GM18502 (cell line): ENCODE data around the gene PLXNA2.

Experiments used
- ATAC-seq: cut with Tn5 transposase; IDR thresholded peaks from one replicate; pipeline ENCODE4 v1.9.1; 2021; ENCODE audit warnings: mild to moderate bottlenecking; ENCODE audit not compliant: unreplicated experiment, poor library complexity

PLXNA2 gene

DNA sequence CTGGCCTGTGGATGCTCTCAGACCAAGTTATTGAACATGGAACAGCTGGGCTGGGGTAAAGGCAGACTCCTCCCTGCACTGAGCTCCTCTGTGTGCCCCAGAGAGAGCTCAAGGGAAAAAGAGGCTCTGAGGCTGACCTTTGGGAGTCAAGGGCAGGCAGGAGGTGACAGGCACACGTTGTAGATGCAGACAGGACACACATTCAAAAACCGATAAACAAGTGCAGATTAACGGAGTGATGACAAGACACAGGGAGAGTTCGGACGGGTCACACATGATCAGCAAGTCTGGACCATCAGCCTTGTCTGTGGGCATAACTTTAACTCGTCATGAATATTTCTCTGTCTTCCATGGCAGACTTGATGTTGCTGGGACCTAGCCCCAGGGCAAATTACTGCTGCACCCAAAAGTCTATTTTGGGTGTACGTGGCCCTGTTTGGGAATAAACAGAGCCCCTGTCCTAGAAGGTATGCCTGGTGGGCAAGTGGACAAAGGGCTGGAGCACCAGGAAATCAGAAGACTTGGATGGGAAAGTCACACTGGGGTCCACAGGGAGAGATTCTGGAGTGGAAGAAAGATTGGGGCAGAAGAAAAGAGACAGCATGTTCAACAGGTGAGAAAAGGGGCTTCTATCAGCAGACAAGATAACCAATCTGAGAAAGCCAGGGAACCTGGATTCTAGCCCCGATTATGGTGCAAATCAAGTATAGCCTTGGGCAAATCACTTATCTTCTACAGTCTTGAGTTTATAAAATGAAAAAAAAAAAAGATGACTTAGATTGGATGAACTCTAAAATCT is 74.9 kb downstream of the PLXNA2 start:
- no peak for ATAC-seq

- ATAC-seq, result no peak
Observed at GRCh38 chr1:208167261-208167869, 76.8 kb downstream of the PLXNA2 start.

GRCh38 chr1:208166340-208167138 is 77.6 kb downstream of the PLXNA2 start:
- no peak for ATAC-seq

GRCh38 chr1:208165659-208166058 is 78.5 kb downstream of the PLXNA2 start:
- no peak for ATAC-seq

- no peak for ATAC-seq
Observed at GRCh38 chr1:208164609-208165008, 79.6 kb downstream of the PLXNA2 start.

DNA sequence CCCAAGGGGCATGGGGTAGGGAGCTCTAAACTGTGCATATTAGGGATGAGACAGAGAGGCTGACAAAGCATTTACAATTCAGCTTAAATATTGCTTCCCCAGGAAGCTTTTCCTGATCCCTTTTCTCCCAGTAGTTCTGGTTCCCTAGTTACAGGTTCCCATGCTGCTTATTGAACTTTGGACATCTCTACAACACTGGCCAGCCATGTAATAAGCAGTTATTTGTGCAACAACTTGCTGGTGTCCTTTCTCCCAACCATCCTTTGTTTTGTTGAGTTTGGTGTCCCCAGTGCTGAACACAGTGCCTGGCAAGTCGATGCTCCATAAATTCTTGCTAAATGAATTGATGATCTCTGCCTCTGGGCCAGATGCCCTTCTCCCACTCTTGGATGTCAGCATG is 80.6 kb downstream of the PLXNA2 start:
- no peak for ATAC-seq

DNA sequence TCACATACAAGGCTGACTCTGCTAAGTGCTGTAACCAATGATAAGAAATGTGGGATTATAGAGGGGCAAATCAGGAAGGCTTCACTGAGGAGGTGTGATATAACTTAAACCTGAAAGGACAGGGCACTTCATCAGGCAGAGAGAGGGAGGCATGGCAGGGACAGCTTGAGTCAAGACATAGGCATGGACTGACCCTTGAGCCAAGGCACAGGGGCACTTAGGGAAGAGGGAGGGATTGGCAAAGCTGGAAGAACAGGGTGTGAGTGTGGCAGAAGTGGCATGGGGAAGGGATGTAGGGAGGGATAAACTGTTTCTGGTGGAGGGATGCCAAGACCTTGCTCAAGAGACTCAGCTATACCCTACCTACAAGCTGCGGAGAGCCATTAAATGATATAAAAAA is 81.3 kb downstream of the PLXNA2 start:
- ATAC-seq, result no peak

DNA sequence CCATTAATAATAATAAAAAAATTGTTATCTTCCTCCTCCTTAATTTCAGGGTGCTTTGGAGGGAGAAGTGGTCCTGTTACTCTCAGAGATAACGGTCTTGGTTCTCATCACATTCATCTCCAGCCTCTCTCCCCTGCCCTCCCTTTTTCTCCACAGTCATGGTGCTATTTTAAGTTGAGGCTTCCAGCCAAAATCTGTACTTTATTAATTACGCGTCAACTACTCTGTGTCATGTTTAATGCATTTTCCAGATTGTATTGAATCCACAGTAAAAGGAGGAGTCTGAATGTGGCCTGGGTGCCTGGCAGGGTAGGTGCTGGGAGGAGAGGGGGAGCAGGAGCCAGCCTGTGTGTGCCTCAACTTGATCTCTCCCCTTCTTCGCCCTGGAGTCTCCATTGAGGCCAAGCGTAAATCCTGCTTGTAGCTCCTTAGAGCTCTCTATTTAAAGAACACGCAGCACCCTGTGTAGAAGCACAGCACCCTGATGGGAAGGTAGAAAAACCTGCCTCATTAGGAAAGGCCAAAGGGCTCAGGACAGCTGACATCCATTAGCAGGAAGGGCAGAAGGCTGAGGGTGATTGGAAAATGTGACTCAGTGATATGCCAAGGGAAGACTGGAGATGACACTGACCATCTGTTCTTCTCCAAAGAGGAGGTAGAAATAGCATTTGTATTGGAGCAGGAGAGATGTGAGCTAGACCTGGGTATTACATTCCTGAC is 82.4 kb downstream of the PLXNA2 start:
- ATAC-seq, result no peak

DNA sequence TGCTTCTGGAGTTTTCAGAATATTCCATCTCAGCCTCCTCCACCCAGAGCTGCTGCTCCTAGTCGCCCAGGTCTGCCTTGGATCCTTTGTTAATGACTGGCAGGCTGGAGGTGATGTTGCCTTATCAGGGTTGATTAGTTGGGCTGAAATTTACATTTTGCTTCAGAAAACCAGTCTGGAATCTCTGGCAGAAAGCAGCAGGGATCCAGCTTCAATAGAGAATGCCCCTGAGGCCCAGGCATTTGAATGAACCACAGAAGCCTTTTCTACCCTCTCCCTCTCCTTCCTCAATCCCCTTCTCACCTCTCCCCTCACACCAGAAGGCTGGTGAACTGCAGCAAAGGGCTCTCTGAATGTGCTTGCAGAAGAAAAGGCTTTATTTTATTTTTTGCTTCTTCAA is 83.2 kb downstream of the PLXNA2 start:
- ATAC-seq, result no peak

- ATAC-seq, result no peak
Observed at GRCh38 chr1:208160259-208160819, 83.8 kb downstream of the PLXNA2 start.

DNA sequence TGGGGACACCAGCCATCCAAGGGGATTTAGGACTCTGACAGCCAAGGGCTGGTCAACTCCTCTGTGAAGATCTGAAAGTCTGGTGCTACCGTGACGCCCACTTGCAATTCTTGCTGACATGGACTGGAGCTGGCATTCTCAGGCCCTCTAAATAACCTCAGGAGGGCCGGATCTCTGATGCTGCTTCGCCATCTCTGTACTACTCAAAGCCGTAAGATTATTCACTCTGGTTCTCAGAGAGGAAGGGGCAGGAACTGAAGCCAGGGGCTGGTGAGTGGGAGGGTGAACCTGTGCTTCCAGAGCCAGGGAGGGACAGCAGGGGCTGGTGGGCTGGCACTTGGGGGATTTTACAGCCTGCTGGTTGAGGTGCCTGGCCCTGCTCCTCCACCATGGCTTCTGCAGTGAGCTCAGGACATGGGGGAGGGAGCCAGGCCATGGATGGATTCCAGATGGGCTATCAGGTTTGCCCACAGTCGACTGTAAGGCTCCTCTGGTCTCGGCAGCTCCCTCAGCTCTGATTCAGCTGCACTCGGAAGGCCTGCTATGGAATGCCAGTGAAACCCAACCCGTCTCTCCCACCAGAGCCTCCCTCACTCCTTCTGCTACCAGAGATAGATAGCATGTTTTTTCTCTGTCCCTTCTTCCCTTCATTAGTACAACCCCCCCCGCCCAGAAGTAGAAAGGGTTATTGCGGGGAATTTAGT is 84.5 kb downstream of the PLXNA2 start:
- ATAC-seq, result no peak

GRCh38 chr1:208158640-208159554 is 85.3 kb downstream of the PLXNA2 start:
- no peak for ATAC-seq

DNA sequence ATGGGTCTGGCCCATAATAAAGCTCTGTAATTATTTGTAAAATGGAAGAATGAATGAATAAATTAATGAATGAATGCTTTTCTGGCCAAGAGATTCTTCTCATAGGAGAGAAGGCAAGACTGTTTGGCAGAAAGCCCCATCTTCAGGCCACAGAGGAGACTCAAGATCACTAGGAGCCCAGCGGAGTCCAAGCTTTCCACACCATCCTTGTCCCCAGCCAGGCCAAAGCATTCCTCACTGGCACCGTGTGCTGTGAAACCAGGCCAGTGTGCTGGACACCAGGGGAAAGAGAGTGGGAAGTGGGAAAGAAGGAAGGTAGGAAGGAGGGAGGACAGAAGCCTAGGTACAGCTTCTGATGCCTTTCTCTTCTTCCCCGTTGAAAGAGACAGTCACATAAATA is 86.4 kb downstream of the PLXNA2 start:
- no peak for ATAC-seq

DNA sequence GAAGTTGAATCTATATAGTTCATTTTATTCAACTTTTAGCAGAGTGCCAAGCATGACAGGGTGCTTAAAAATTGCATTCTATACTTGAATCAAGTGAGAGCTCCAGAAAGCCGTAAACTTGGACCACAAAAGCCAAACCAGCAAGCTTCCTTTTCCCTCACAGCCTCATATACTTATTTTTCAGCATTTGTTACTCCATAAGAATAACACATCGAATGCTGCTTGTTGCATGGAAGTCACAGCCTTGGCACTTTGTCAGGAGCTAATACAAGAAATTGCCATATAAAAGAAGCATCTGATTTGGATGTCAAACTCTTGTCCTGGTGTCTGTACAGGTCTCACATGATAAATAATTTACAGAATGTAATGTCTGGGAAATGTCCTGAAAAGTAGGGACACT is 87.4 kb downstream of the PLXNA2 start:
- no peak for ATAC-seq

DNA sequence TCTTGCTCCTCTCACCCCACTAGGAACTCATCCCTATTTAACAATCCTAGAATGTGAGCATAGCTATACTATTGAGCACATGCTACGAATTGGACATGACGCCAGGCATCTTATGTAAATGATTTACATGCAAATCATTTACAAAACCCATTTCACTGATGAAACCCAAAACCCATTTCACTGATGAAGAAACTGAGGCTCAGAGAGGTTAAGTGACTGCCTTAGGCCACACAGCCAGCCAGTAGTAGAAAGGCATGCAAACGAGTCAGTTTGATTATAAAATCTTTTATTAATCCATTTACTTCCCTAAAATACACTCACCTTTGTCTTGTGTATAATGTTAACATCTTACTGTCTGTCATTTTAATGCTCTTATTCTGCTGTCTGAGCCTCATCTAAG is 87.9 kb downstream of the PLXNA2 start:
- no peak for ATAC-seq

GRCh38 chr1:208154679-208155642 is 89.2 kb downstream of the PLXNA2 start:
- no peak for ATAC-seq

GRCh38 chr1:208154040-208154439 is 90.1 kb downstream of the PLXNA2 start:
- no peak for ATAC-seq

DNA sequence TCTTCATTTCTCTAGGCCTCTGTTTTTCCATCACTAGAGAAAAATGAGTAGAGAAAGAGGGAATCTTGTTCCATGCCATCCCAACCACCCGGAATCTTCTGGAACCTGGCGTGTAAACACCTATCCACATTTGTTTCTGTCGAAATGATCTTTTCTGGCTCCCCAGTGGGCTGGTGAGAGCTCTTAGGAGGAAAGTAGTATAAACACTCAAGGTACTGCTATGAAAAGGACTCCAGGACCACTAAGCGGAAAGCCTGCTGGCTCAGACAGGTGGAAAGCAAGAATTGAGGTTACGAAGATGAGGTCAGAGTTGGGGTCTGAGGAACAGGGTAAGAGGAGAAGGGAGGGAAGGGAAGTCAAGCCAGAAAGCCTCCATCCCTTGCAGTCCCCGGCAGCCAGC is 90.8 kb downstream of the PLXNA2 start:
- ATAC-seq, result no peak
